ENCODE measurements around the gene RAB6B. TPM values are rescaled to one million over a fixed set of nuclear protein-coding genes. Genes with fewer than 3 reads are reported as not detected.

The RAB6B gene
- total and polyA plus RNA-seq, 2 of the 4 experiments (the other 2 are of a cell fraction) = 0.18 to 1.2 TPM

DNA sequence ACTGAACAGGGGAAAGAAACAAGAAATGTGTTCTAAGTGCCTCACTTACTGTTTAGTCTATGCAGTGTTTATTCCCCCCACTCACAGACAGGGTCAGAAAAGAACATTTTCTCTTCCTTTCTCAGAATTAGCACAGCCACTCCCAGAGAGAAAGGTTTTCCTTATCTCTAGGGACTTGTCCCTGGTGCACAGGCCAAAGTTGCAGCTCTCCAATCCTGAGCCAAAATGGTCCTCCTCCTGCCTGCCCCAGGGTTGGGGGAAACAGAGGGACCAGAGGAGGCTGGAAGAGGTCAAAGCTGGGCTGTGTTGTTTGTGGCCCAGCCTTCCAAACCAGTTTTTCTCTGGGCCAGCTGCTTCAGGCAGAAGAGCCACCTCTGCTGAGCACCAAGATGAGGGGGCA is 12.0 kb downstream of the RAB6B start:
- Histone ChIP-seq H4K8ac (ENCODE audit: low read depth in 2 of 2, low read length in 2 of 2) (no peak overlapping the region), H2BK15ac (ENCODE audit: low read depth, low read length) (no peak overlapping the region), H3K36me3 (ENCODE audit: control insufficient read depth, insufficient read depth, low read length) (no peaks in the 10 kb centered on the region), H3K23ac (ENCODE audit: low read depth, low read length) (no peak overlapping the region), H3K14ac (replicated peaks; ENCODE audit: low read depth, low read length) (no peak overlapping the region), H4K91ac (ENCODE audit: insufficient read depth, low read depth, low read length) (no peak overlapping the region), H3K9me1 (ENCODE audit: insufficient read depth, low read length) (no peaks in the 10 kb centered on the region), H2BK120ac (ENCODE audit: low read depth, low read length) (no peak overlapping the region), H2AK5ac (ENCODE audit: low read depth, low read length) (no peak overlapping the region), H3K56ac (ENCODE audit: extremely low read depth, insufficient read depth, low read length) (no peak overlapping the region), H2BK20ac (ENCODE audit: low read depth, low read length) (no peak overlapping the region), H3K27me3 (ENCODE audit: control insufficient read depth, insufficient read depth, low read length) (peaks cover 53% of the 10 kb centered on the region), H2AK9ac (replicated peaks; ENCODE audit: low read depth, low read length, poor library complexity) (no peak overlapping the region), H3K4ac (ENCODE audit: low read depth, low read length) (no peak overlapping the region), H3K18ac (ENCODE audit: low read depth, low read length) (no peak overlapping the region), H3K9me3 (ENCODE audit: control insufficient read depth, insufficient read depth, low read length) (no peaks in the 10 kb centered on the region), H2AFZ (replicated peaks; ENCODE audit: low read length, poor library complexity) (no peak overlapping the region), H2BK5ac (ENCODE audit: low read depth, low read length, poor library complexity, severe bottlenecking) (no peak overlapping the region), H4K20me1 (ENCODE audit: insufficient read depth, low read length) (no peaks in the 10 kb centered on the region), H3K9ac (ENCODE audit: low read depth, low read length) (no peak overlapping the region), H4K5ac (ENCODE audit: low read depth, low read length) (no peak overlapping the region), H3K27ac (ENCODE audit: insufficient read depth, low read length) (no peak overlapping the region), H3K79me1 (ENCODE audit: low read depth in 1 of 2, low read length in 2 of 2) (no peaks in the 10 kb centered on the region), H3K4me2 (ENCODE audit: low read depth, low read length) (no peak overlapping the region), H3K4me1 (ENCODE audit: control insufficient read depth, insufficient read depth, low read length) (no peaks in the 10 kb centered on the region), H3K4me3 (ENCODE audit: insufficient read depth, low read depth, low read length) (no peak overlapping the region)
- POLR2A ChIA-PET (ENCODE audit: unreplicated experiment) = no interaction called here
- ATAC-seq (ENCODE audit: low read depth) (no peak), DNase-seq (no peak)
- dilution Hi-C loops (cut with HindIII; ENCODE audit: low sequenced_read_pairs, unreplicated experiment) = no loop called here
- BruUV-seq (replicated peaks) = no TSS peak
- no peak for TF ChIP-seq USF2 (IDR thresholded peaks at IDR 0.05; ENCODE audit: low read depth, low read length)
- in situ Hi-C loops (cut with MboI; ENCODE audit: low sequenced_read_pairs) = no loop called here
- intact Hi-C loops (cut with micrococcal nuclease) = no loop called here
- CTCF ChIA-PET = no interaction called here
